GM18868 (cell line): Measurements from ENCODE around the gene VCP.
"Not testable (repeated sequence)": the region's sequence is repeated elsewhere in the genome, so short reads cannot be mapped to it uniquely, and the experiment has no call there.

Source experiments
- ATAC-seq: cut with Tn5 transposase; IDR thresholded peaks from one replicate; pipeline ENCODE4 v1.9.1; 2021; ENCODE audit warnings: mild to moderate bottlenecking, moderate library complexity; ENCODE audit not compliant: unreplicated experiment

The VCP gene

DNA sequence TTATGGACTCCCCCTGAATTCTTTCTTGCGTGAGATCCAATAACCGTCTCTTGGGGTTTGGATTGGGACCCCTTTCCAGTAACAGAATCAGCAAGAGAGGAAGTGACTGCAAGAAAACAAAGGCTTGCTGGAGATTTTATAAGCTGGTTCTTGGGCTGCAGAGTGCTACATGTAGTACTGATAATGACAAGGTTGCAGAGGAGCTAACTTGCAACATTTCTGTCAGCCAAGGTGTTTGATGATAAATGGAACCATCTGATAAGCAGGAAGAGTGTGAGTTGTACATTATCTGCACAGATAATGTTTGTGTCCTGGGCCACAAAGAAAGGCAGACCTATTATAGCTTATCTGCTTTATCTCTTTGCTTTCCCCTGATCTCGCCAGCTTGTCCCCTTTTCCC, 45.8 kb downstream of the VCP start:
- no peak for ATAC-seq

DNA sequence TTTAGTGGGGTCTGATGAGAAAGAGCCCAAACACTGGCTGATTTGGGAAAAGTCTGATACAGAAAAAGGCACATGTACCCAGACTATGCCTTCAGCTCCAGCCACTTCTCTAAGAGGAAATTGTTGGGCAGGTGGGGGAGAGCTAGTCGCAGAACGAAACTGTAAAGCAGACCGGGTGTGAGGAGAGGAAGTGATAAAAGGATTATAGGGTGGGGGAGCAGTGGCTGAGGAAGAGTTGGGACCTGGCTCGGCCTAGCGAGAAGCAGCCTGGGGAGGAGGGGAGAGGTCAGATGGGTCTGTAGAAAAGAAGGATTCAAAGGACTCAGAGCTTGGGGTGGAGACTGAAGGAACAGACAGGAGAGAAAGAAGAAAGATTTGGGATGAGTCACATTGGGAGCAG, 49.0 kb downstream of the VCP start:
- not testable (repeated sequence) for ATAC-seq

DNA sequence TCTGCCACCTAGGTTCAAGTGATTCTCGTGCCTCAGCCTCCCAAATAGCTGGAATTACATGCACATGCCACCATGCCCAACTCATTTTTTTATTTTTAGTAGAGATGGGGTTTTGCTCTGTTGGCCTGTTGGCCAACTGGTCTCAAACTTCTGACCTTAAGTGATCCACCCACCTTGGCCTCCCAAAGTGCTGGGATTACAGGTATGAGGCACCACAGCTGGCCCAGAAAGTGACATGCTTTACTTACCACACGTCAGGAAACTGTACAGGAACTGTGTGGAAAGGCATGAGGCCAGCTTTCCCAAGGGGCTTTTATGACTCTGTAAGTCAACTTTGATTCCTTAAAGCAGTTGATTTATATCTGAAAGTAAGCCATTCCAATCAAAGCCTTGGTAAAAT, 57.9 kb downstream of the VCP start:
- ATAC-seq, result no peak

DNA sequence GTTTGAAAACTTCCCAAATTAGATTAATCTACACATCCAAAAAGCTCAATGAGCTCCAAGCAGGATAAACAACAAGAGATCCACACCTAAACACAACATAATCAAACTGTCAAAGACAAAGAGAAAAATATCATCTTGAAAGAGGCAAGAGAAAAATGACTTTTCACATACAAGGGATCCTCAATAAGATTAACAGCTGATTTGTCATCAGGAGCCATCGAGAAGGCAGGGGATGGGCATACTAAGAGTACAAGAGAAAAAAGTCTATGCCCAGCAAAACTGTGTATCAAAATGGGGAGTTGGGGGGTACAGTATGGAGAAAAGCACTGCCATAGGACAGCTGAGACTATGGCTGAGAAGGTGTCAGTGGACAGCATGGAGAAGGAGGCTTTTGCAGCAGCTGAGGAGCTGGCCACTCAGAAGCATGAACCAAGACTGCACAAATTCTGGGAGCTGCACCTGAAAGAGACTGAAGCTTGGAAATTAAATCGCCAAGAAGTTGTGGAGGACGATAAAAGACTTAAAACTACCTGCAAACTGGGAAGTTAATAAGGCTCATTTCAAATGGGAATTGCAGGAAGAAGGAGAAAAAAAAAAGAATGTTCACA, 62.0 kb downstream of the VCP start:
- ATAC-seq, result no peak
